HG03064 (cell line): ENCODE data around the gene PMPCA.

Source experiments
- ATAC-seq: cut with Tn5 transposase; IDR thresholded peaks from one replicate; pipeline ENCODE4 v1.9.1; 2021; ENCODE audit warnings: low read depth; ENCODE audit not compliant: unreplicated experiment

PMPCA gene

DNA sequence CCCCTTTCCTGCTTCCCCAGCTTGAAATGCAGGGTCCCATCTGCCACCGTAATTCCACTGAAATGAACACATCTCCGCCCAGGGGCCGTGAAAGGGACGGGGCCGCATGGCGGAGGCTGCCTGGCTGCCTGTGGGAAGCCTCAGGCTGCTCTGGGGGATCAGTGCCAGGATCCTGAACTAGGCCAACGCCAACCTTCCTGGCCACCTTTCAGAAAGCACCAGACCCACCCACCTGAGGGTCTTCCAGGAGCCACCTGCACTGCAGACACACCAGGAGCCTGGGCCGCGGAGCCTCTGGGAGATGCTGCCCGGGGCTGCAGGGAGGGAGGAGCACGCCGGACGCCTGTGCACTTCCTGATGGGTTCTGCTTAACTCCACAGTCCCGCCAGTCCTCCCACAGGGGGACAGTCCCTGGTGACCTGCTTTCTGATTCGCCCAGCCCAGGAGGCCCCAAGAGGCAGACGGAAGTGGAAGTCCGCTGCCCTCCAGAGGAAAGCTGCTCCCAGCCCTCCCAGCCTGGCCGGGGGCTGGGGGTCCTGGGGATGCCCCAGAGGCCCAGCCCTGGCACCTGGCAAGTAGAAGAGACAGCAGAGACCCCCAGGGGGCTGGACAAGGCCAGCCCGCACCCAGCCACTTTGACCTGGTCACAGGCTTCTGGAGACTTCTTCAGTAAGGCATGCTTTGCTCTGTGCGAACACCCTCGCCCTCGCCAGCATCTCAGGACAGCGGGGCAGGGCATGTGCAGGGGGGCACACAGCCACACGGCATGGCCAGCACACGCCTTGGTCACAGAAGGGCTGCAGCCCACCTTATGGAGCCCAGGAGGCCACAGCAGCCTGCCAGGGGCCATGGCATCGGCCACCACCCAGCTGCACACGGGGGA, 36.9 kb upstream of the PMPCA start, which contains the start of gene CARD9:
TSS of gene CARD9 (minus strand) at position 370 of the 883 bp plus-strand sequence. CDS start 1,591 bp downstream, outside the sequence.
- ATAC-seq, result no peak

DNA sequence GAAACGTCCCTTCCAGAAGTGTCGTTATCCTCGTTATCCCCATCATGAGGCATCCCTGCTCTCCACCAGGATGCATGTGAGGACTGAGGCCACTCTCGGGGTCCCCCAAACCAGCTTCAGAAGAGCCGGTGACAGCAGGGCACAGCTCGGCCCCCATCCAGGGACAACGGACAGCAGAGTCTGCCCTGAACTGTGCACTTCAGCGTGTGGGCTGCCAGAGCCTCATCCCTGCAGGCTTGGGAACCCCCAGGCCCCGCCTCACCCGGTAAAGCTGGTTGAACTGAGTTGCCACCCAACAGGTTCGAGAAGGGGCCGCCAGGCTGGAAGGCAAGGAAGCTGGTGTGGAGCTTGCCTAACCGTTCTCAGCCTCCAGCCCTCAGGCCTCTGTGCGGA, 36.3 kb upstream of the PMPCA start:
- no peak for ATAC-seq

DNA sequence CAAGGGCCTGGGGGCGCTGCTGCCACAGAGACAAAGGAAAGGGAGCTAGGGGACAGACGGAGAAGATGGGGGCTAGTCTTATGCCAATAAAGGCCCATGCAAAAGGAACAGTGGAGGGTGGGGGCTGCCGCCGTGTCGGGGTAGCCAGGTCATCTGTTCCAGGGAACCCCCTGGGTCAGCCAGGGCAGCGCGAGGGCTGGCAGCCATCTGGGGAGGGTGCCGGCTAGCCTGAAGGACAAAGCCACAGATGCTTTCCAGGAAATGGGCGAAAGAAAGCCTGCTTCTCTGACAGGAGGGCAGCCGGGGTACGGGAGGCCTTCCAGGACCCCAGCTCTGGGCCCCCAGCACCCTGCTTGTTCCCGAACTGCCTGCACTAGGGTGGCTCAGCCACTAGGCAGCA, 35.4 kb upstream of the PMPCA start:
- ATAC-seq, result no peak

DNA sequence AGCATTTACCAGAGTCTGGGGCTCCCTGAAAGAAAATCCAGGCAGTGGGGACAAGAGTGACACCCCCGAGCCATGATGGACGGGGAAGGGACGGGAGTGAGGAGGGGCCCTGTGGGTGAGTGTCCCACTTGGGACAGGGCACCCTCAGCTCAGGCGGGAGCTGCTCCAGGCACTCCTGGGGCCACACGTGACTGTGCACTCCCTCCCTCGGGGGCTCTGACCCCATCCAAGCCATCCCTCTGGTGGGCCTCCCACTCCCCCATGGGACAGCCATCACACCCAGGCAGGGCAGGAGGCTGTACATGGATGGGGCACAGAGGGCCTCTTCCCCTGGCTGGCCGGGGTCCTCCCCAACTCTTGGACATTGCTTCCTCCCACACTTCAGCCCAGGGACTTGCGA, 34.0 kb upstream of the PMPCA start:
- ATAC-seq, result no peak

DNA sequence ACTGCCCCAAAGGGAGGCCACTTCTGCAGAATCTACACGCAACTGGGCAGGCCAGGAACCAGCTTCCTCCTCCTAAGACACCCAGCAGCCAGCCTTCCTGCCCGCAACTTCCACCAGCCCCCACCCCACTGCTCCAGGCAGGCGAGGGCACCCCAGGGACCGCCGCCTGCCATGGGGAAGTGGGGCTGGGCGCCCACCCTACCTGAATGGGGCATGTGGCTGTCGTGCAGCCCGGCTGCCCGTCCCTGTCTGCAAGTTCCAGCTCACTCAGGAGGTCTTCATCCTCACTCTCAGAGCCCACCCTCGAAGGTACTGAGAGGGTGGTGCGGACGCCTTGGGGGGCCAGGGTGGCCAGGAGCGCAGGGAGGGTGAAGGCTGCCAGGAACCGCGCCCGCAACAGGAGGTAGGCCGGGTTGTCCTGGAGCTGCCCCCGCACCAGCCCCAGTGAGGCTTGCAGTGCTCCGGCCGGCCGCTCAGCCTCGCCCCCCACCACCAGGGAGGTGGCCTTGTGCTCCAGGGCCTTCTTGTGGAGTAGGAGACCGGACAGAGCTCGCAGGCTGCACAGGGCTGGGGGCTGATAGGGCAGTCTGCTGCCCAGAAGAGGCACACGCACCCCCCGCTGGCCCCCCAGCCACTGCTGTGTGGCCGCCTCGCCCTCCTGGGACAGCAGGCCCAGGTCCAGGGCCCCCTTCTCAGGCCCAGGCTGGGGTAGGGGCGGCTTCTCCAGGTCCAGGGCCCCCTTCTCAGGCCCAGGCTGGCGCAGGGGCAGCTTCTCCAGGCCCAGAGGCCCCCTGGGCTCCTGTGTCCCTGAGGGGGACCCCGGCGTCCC, 32.9 kb upstream of the PMPCA start:
- no peak for ATAC-seq

DNA sequence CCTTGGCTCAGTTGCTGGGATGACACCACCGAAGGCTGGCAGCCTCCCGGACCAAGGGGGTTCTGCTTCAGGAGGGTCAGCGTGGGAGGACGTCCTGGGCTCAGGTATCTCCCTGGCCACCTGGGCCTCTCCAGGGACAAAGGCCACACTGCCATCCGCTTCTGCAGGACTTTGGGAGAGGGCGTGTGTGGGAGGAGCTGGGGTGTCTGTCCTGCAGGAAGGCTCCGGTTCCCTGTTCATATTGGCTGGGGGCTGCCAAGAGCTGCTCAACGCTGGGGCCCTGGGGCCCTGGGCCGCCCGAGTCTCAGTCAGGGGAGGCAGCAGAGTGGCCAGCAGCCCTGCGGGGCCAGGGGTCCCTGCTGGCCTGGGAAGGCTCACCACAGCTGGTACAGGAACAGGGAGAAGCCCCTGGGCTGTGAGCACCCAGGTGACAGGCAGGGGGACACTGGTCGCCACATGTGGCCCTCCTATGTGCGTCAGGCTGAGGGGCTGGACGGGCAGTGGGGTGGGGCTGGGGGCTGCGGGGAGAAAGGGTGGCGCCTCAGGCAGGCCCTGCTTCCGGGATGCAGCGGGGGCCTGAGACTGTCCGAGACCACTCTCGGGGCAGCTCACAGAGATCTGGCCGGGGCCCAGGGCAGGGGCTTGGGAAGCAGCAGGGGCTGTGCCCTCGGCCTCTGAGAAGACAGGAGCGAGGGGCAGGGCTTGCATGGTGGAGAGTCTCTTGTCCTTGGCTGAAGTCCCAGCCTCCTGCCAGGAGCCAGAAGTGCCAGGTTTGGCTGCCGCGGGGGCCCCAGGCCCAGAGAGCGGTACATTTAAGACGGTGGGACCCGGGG, 32.1 kb upstream of the PMPCA start:
- no peak for ATAC-seq

DNA sequence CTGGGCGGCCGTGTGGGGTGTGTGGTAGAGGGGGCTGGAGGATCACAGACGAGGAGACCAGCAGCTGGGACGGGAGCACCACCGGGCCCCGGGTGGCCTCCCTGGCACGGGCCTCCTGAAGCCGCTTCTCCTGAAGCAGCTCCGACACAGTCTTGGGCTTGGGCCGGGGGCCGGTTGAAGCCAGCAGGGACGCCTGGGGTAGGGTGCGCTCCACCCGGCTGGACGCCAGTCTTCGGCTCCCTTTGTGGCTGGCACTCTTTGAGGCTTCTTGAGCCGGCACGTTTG, 31.5 kb upstream of the PMPCA start:
- ATAC-seq, result no peak

DNA sequence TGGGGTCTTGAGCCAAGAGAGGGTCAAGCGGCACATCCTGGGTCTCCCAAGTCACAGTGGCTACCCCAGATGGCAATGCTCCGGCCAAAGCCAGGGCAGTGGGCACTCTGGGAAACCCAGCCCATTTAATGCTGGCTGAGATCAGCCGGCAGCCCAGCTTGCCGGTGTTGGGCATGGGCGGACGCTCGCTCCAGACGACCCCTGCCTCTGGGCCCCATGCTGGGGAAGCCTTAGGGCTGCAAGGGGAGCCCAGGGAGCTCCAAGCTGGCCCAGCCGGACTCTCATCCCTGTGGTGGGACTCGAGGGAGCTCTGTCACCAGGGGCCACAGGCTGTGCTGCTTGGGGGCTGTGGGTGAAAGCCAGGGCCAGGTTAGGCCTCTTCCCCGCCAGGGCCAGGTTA, 31.1 kb upstream of the PMPCA start:
- no peak for ATAC-seq

DNA sequence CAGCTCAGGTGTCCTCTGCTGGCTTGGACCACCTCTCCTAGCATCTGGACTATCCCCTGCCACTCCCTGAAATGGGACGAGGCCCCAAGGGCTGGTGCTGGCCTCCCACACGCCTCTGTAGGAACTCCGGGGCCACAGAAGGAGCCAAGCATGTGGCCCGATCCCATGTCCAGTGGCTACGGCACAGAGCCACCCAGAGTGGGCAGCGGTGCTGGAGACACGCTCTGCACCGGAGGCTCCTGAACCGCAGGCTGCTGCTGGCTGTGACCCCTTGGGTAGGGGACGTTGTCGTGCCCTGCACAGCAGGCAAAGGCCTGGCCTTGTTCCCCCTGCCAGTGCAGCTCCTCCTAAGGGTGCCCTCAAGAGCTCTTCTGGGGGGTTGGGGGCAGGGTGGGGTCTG, 30.6 kb upstream of the PMPCA start:
- ATAC-seq, result no peak

DNA sequence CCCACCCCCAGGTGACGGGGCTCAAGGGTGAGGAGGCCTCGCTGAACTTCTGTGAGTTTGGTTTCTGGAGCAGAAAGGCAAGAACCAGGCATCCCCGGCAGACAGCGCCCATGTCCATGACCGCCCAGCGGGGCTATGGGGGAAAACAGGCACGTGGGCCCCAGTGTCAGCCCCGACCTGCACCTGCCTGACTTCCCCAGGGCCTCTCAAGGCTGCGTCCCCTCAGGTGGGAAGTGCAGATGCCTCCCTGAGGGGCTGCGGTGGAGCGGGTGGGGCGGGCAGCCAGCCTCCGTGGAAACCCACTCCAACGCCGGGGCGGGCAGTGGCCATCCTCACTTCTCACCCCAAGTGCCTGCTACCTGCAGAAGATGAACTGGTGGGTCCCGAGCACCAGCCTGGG, 30.1 kb upstream of the PMPCA start:
- no peak for ATAC-seq

DNA sequence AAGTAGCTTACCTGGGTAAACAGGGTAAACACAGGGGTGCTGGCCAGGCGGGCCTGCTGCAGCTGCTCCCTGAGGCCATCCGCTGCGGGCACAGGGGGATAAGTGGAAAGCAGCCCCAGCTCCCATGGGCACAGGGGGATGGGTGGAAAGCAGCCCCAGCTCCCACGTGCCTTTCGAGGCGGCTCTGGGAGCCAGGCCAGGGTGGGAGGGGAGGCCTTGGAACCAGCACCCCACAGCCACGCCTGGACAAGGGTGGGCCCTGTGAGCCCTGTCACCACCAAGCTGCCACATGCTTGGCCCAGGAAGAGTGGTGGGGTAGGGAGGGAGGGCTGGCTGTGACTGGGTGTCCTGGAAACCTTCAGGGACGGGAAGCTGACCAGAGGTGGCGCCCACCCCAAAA, 29.1 kb upstream of the PMPCA start:
- ATAC-seq, result no peak

DNA sequence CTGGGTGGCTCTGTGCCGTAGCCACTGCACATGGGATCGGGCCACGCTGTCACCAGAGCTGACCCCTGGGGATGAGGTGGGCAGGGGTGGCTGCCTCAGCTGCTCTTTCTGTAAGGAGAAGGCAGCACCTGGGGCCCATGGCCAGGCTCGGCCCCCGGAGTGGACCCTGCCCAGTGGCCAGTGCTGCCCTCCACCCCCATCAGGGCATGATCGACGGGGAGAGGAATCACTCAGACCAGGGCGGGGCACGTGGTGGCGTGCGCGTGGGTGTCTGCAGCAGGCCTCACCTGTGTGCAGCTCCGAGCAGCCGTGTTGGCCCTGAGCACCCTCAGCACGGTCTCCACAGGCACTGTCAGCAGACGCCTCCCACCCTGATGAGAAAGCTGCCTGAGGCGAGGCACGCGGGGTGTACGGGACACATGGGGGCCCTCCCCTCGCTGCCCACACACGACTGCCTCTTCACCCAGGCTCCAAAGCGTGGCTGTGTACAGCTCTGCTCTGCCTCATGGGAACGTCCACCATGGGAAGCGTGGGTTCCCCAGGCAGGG, 28.4 kb upstream of the PMPCA start:
- ATAC-seq, result no peak

DNA sequence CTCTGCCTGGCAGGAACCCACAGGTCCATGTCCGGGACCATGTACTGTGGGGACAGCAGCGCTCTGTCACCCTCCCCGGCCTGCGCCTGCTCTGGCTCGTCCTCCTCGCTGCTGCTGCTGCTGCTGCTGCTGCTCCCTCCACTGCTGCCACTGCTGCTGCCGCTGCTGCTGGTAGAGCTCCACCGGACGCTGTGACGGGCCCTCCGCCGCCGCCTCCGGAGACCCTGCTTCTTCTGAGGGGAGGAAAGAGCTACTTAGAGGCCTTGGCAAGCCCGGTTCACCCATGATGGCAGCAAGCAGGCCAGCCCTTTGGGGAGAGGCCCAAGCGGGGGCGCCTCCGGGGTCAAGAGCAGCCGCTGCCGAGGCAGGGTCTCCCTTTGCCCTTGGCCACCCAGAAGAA, 27.0 kb upstream of the PMPCA start:
- ATAC-seq, result no peak

DNA sequence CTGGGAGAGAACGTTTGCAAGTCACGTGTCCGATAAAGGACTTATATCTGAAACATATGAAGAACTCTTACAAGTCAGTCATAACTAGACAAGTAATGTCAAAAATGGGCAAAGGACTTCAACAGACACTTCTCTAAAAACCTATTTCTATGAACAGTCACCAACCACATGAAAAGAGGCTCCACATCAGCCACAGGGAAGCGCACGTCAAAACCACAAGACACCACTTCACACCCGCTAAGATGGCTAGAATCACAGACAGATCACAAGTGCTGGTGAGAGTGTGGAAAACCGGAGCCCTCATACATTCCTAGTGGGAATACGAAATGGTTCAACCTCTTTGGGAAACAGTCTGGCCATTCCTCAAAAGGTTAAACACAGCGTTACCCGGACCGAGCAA, 25.4 kb upstream of the PMPCA start:
- no peak for ATAC-seq

DNA sequence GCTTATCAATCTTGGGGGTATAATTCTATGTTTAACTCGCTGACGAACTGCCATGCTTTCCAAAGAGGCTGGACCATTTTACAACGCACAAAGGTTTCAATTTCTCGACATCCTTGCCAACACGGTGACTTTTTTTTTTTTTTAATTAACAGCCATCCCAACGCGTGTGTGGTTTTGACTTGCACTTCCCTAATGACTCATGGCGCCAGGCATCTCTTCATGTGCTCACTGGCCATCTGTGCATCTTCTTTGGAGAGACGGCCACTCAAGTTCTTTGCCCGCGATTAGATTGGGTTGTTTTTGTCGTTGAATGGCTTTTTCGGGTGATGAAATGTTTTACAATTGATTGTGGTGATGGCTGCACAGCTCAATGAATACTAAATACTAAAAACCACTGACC, 24.4 kb upstream of the PMPCA start:
- ATAC-seq, result no peak

DNA sequence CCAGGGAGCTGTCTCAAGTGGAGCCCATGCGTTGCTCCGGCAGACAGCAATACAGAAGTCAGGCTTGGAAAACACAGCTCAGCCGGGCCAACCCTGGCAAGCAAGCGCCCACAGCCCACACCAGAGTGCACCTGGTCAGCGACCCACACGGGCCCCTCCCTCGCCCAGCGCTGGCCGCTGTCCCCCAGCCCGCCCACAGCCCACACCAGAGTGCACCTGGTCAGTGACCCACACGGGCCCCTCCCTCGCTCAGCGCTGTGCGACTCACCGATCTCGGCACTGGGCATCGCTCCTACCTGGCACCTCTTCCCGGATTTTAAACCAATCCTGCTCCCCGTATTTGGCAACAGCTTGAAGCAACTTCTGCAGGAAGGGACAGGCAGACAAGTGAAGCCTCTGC, 23.2 kb upstream of the PMPCA start:
- no peak for ATAC-seq

DNA sequence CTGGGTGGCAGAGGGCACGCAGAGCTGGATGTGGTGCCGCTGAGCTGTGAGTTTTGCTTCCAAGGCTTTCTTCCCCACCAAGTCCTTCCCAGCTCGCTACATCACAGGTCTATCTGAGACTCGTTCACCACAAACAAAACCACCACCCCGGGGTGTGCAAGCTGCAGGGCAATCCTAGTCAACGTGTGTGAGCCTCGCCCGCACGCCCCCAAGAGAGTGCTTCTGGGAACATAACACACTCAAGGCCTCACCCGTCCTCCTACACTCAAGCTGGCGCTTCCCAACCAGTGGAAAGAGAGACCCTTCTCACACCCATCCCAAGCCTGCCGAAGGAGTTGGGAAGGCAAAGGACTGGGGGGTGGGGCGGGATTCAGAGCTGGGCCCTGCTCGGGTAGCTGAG, 21.1 kb upstream of the PMPCA start:
- no peak for ATAC-seq

DNA sequence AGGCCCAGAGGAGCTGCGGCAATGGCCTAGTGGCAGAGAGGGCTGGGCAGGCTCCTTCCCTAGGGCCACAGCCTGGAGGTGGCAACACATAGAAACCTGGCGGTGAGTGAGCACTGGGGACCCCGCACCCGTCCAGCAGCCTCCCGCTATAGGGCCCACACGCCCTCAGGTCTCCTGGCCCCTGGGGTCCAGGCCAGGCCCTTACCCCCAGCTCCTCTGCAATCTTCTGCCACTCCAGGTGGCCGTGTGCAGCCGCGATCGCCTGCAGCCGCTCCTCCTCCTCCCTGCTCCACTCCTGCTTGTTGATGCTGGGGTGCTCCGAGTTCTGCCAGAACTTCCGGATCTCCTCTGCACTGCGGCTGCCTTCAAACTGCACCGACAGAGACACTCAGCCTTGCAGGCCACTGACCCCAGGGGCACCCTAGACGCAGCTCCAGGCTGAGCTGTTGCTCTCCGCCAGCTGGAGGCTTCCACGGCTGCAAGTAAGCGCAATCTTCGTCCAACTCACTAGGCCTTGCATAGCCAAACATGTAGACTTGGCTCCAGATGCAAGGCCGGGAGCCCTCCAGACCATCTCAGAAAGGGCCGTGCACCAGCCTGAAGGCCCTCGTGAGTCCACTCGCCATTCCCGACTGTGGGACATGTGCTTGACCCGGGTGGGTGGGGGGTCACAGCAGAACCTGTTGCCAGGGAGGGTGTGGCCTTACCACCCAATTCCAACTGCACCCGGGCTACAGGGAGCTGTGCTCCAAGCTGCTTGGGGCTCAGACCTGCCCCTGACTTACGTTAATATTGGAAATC, 18.5 kb upstream of the PMPCA start:
- ATAC-seq, result no peak

DNA sequence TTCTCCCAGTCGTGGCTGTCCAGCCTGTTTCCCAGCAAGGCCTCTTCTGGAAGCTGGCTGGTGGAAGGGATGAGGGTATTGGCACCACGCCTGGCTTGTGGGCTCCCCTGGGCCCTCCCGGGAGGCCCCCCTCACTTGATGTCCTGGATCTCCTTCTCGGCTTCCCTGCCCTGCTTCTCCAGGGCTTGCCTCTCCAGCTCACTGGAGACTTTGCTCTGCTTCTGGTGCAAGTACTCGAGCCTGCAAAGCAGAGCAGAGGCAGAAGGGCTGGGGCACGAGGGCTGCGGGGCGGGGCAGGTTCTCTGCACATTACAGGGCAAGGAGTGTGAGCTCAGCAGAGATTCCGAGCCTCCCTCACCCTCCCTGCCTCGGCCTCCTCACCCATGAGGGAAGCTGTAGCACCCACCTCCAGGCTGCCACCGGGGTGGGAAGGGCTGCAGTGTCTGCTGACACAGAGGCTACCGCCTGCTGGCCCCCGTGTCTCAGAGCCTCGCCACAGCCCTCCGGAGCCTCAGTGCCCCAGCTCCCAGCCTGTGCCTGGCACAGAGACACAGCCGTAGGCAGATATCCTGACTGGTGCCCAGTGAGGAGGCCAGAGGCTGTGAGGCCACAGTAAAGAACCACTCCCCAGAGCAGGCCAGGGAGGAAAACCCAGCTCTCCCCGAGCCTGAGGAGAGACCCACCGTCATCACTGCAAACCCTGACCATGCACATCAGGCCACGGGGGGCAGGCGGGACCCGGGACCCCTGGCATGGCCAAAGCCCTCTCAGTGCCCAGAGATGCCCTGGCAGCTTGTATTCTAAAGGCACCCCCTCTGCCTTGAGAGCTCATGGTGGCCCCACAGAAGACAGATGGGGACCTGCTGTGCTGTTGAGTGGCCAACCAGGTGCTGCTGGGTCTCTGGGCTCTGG, 17.7 kb upstream of the PMPCA start:
- no peak for ATAC-seq
